LNCAP (cell line): ENCODE measurements around the gene MRAP.

Experiments
- CTCF ChIP-seq: fragments of 450-650 bp; IDR thresholded peaks from 2 replicates; pipeline ENCODE4 v1.5.1; 2017; ENCODE audit warnings: mild to moderate bottlenecking

Gene MRAP

GRCh38 chr21:32353002-32353711 lies 54.5 kb downstream of the MRAP start:
- no peak for TF ChIP-seq CTCF

GRCh38 chr21:32356874-32357395 lies 58.3 kb downstream of the MRAP start:
- TF ChIP-seq CTCF = no peak

GRCh38 chr21:32359719-32360260 lies 61.1 kb downstream of the MRAP start:
- peak; percentile 37; the same call in 1 of the 2 replicates for TF ChIP-seq CTCF

GRCh38 chr21:32360401-32360975 lies 61.8 kb downstream of the MRAP start:
- TF ChIP-seq CTCF = no peak
